LNCaP clone FGC (cell line): ENCODE results near the gene REN.

ENCODE experiments used
- DNase-seq: peaks from one replicate; pipeline ENCODE4 v3.0.0-alpha.2; 2011; ENCODE audit warnings: low read depth
- H3K4me3 ChIP-seq: 2 replicates; pipeline ENCODE4 v1.5.1; 2011; ENCODE audit warnings: mild to moderate bottlenecking, low read depth, low read length, control low read depth
- CTCF ChIP-seq: IDR thresholded peaks from 2 replicates; pipeline ENCODE4 v1.5.1; 2012; ENCODE audit warnings: mild to moderate bottlenecking; ENCODE audit not compliant: control insufficient read depth, insufficient read depth; ENCODE audit errors: extremely low read depth

The REN gene

DNA sequence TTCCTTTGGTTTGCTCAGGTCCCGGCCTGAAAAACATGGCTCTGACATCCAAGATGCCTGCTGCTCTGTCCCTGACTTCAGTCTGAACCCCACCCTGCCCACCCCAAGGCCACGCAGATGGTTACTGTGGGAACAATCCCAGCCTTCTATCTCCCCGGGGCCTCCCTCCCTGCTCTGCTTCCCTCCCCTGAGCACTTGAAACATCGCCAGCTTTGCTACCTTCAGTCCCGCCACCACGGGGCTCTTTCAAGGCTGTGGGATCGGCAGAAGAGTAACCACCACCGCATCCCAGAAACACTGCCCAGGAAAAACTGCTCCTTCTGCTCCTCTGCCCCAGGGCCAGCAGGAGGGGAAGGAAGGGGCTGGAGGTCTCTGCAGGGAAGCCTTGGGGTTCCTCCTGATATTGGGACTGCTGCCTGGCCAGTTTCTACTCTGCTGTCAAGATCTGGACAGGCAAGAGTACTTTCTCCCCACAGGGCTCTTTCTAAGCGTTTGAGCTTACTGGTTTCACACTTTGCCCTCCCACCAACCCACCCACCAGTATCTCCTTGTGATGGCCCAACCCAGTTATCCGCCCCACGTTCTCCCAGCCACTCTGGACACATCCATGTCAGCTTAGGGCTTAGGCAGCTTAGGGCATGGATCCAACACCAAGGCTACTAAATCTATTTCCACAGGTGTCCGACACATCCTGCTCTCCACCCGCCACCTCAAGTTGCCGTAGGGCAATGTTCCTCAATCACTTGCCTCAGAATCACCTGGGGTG lies 22.7 kb downstream of the REN start:
- TF ChIP-seq CTCF, result no peak
- H3K4me3 ChIP-seq, result no peak overlapping the region
- no peak for DNase-seq

GRCh38 chr1:204142032-204142974 lies 23.8 kb downstream of the REN start:
- no peak for DNase-seq
- no peak overlapping the region for H3K4me3 ChIP-seq
- no peak for TF ChIP-seq CTCF

GRCh38 chr1:204141131-204141530 lies 25.0 kb downstream of the REN start:
- no peak overlapping the region for H3K4me3 ChIP-seq
- DNase-seq, result no peak
- TF ChIP-seq CTCF, result no peak

GRCh38 chr1:204139952-204140351 lies 26.2 kb downstream of the REN start:
- no peak for DNase-seq
- TF ChIP-seq CTCF, result no peak
- no peak overlapping the region for H3K4me3 ChIP-seq

DNA sequence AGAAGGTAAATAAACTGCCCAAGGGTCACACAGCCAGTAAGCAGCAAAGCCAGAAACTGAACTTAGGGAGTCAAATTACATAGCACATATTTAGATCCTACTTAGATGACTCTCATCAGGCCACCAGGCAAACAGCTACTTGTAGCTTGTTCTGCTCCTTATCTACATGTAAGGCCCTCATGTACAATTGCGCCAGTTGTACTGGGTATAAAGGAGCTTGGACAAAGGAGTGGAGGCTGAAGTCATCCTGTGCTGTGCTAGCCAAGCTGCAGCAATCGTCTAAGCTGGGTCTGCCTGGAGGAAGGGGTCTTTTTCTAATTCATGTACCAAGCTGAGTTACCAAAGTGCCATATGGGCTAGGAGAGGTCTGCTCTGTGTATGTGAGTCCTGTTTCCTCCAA lies 27.0 kb downstream of the REN start:
- TF ChIP-seq CTCF, result no peak
- DNase-seq, result no peak
- no peak overlapping the region for H3K4me3 ChIP-seq

GRCh38 chr1:204136814-204137213 lies 29.3 kb downstream of the REN start:
- no peak for TF ChIP-seq CTCF
- no peak for DNase-seq
- H3K4me3 ChIP-seq, result no peak overlapping the region
